NB4 (cell line): ENCODE results near the gene HRAS.

Experiments used
- DNase-seq: peaks from one replicate; pipeline ENCODE4 v3.0.0; 2010; ENCODE audit warnings: low read depth
- H3K4me3 ChIP-seq: one replicate; pipeline ENCODE4 v1.5.1; 2011; ENCODE audit warnings: mild to moderate bottlenecking, low read depth, low read length, moderate library complexity
- MAX ChIP-seq: IDR thresholded peaks from 2 replicates; pipeline ENCODE4 v1.6.1; 2011; ENCODE audit warnings: low read depth, low read length
- MYC ChIP-seq: IDR thresholded peaks from 2 replicates; pipeline ENCODE4 v1.6.1; 2011; ENCODE audit warnings: low read depth, low read length
- POLR2A ChIP-seq: IDR thresholded peaks from 2 replicates; pipeline ENCODE4 v1.6.1; 2011; ENCODE audit warnings: mild to moderate bottlenecking; ENCODE audit not compliant: insufficient read length; ENCODE audit errors: extremely low read depth
- TF ChIP-seq, protein P1 (sequence below): IDR thresholded peaks from one replicate; pipeline ENCODE4 v1.5.1; 2012; ENCODE audit warnings: low read depth, low read length

Gene HRAS

DNA sequence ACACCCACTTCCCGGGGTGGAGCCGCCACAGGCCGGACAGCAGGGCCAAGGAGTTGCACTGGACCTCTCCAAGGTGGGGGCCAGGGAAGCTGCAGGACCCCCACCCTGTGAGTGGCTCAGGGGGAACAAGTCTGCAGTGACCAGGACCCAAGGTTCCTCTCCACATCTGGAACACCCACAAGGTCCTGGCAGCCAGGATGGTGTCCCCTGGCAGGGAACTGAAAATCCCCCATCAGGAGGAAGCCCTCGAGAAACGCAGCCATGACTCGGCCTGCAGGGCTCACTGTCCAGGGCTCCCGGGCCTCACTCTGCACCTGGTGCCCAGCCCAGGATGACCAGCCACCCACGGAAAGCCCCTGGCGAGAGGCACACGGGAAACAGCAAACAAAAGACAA is 39.8 kb downstream of the HRAS start:
- TF ChIP-seq POLR2A (no peak), MAX (no peak)
- TF ChIP-seq, protein P1, sequence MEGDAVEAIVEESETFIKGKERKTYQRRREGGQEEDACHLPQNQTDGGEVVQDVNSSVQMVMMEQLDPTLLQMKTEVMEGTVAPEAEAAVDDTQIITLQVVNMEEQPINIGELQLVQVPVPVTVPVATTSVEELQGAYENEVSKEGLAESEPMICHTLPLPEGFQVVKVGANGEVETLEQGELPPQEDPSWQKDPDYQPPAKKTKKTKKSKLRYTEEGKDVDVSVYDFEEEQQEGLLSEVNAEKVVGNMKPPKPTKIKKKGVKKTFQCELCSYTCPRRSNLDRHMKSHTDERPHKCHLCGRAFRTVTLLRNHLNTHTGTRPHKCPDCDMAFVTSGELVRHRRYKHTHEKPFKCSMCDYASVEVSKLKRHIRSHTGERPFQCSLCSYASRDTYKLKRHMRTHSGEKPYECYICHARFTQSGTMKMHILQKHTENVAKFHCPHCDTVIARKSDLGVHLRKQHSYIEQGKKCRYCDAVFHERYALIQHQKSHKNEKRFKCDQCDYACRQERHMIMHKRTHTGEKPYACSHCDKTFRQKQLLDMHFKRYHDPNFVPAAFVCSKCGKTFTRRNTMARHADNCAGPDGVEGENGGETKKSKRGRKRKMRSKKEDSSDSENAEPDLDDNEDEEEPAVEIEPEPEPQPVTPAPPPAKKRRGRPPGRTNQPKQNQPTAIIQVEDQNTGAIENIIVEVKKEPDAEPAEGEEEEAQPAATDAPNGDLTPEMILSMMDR: no peak
- H3K4me3 ChIP-seq: no peak overlapping the region
- no peak for DNase-seq

DNA sequence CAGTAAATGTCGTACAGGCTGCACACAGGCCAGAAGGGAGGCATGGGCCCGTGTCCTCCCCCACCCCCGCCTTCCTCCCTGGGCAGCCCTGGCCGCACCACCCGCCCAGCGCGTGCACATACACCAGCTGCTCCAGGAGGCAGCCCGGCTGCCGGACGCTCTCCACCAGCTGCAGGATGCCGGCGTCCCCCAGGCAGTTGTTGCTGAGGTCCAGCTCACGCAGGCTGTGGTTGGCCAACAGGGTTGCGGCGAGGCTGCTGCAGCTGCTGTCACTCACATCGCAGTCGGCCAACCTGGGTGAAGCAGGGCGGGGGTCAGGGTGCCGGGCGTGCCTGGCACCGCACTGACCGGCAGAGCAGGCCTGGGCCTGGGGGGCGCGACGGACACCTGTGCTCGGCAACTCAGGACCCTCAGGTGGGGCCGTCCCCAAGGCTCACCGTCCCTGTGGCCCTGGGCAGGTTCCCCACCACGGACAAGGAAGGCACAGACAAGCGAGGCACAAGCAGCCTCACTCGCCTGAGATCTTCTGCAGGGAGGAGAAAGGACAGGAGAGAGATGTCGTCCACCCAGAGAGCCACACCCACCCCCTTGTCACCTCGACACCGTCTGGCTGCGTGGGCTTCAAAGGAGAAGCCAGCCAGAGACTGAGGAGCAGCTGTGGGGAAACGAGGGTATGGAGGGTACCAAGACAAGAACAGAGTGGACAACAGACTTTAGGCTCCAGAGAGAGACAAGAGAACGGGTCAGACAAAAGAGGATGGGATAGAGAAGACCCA is 40.4 kb downstream of the HRAS start:
- no peak for DNase-seq
- no peak overlapping the region for H3K4me3 ChIP-seq
- no peak for TF ChIP-seq MAX

GRCh38 chr11:492427-493226 is 42.7 kb downstream of the HRAS start:
- TF ChIP-seq POLR2A: no peak
- no peak for TF ChIP-seq MYC
- TF ChIP-seq MAX: no peak
- TF ChIP-seq, protein P1: no peak
- no peak for DNase-seq
- no peak overlapping the region for H3K4me3 ChIP-seq

- no peak for DNase-seq
- TF ChIP-seq MAX (no peak), MYC (no peak), POLR2A (no peak)
- TF ChIP-seq, protein P1: no peak
- no peak overlapping the region for H3K4me3 ChIP-seq
These were observed 44.0 kb downstream of the HRAS start for GRCh38 chr11:491358-491757.

- H3K4me3 ChIP-seq: no peak overlapping the region
- DNase-seq: no peak
- TF ChIP-seq MYC (no peak), POLR2A (no peak), MAX (no peak)
- TF ChIP-seq, protein P1: no peak
These were observed 44.5 kb downstream of the HRAS start for GRCh38 chr11:490930-491260.

- TF ChIP-seq, protein P1: no peak
- no peak for TF ChIP-seq MAX
- TF ChIP-seq MYC: no peak
- no peak for TF ChIP-seq POLR2A
- no peak overlapping the region for H3K4me3 ChIP-seq
- DNase-seq: no peak
These were observed 45.0 kb downstream of the HRAS start for GRCh38 chr11:490186-490929.
